GM19193 (cell line): ENCODE measurements around the gene RXYLT1.
A peak's percentile ranks its signal among the peaks of the same experiment; 100 is the strongest.

ENCODE experiments used
- POLR2A ChIP-seq: IDR thresholded peaks from 4 replicates; pipeline ENCODE4 v1.6.1; 2011; ENCODE audit not compliant: insufficient read depth, insufficient read length; ENCODE audit errors: extremely low read depth

RXYLT1 gene, protein sequence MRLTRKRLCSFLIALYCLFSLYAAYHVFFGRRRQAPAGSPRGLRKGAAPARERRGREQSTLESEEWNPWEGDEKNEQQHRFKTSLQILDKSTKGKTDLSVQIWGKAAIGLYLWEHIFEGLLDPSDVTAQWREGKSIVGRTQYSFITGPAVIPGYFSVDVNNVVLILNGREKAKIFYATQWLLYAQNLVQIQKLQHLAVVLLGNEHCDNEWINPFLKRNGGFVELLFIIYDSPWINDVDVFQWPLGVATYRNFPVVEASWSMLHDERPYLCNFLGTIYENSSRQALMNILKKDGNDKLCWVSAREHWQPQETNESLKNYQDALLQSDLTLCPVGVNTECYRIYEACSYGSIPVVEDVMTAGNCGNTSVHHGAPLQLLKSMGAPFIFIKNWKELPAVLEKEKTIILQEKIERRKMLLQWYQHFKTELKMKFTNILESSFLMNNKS

DNA sequence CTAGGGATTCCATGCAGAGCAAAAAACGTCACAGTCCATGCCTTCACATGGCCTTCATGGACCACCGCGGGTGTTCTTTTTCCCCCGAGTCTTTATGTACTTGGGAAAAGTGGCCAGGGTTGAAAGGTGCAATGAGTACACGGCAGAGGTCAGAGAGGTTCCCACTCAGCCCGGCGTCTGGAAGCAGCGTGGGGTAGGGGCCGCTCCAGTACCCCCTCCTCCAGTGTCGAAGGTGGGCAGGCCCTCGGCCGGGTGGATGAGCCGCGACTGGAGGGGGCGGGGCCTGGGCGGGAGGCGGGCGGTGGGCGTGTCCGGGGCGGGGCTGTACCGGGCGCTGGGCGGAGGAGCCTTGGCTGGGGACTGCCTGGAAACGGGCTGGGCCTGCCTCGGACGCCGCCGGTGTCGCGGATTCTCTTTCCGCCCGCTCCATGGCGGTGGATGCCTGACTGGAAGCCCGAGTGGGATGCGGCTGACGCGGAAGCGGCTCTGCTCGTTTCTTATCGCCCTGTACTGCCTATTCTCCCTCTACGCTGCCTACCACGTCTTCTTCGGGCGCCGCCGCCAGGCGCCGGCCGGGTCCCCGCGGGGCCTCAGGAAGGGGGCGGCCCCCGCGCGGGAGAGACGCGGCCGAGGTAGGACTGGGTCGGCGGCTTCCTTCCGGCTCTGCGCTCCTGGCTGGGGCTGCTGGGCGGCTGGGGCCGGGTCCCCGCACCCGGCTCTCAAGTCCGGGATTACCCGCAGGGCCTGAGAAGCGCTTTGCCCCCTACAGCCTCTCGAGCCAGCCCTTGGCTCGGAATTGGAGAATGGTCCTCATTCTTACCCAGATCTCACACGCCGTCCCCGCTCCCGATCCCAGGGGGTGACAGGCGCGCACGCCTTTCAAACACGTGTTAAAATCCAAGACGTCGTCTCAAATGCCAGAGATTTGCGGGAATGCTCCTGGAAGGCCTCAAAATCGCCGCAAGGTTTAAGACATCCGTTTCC, at the start of gene RXYLT1:
Gene RXYLT1 (plus strand): TSS at position 412 of the 984 bp plus-strand sequence. CDS start 52 bp downstream, at position 464.
- peak; percentile 96 for TF ChIP-seq POLR2A

DNA sequence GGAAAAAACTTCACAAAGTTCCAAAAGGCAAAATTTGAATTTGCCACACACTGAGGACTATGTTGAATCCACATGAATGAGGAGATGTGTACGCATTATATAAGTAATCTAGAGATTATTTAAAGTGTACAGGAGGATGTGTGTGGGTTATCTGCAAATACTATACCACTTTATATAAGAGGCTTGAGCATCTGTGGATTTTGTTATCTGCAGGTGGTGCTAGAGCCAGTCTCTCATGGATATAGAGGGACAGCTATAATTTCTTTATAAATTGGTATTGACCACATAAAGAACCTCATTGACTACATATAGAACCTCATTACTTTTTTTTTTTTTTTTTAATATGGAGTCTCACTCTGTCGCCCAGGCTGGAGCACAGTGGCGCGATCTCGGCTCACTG, 32.2 kb upstream of the RXYLT1 start:
- no peak for TF ChIP-seq POLR2A

DNA sequence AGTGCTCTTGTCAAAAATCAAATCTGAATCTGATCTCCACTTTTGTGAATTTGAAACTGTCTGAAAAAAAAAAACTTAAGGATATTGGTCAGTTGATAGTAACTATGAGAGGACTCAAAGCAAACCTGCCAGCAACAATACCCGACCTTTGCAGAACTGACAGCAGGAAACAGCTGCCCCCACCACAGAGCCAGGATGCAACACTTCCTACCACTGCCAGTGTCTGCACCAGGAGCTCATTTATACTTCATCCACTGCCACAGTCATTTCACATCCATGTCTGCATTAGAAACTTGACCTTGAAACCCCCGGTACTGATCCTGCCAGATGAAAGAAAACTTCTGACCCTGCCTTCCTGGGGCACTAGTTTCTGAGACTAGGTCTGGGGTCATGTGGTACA, 27.4 kb upstream of the RXYLT1 start:
- no peak for TF ChIP-seq POLR2A

DNA sequence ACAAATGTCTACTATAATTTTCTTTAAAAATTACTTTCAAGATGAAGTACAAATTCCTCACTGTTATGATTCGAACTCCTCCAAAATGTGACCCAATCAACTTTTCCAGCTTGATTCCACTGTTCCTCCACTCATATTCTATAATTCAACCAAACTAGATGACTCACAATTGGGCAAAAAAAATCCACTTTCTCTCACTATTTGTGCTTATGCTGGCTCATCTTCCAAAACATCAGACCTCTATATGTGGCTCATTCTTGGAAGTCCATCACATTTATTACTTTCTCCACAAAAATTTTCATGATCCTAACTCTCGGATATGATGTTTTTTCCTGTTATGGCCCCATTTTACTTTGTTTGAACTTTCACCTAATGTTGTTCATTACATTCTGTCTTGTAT, 26.9 kb upstream of the RXYLT1 start:
- no peak for TF ChIP-seq POLR2A

DNA sequence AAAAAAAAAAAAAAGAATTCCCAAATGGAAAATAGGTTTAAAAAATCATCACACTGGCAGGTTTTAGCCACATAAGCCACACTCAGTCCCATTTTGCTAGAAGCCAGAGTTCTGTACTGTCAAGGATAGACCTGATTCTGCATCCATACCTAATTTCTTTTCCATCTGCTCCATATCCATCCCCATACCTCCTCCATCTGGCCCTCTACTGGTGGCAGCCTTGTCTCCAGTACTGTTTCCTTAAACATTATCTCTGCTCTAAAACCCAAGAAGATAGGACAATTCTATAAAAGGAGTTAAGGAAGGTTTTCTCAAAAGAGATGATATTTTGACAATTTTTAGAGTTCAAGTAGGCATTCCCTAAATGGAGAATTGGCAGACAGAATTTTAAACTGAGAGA, 26.0 kb upstream of the RXYLT1 start:
- TF ChIP-seq POLR2A, result no peak

DNA sequence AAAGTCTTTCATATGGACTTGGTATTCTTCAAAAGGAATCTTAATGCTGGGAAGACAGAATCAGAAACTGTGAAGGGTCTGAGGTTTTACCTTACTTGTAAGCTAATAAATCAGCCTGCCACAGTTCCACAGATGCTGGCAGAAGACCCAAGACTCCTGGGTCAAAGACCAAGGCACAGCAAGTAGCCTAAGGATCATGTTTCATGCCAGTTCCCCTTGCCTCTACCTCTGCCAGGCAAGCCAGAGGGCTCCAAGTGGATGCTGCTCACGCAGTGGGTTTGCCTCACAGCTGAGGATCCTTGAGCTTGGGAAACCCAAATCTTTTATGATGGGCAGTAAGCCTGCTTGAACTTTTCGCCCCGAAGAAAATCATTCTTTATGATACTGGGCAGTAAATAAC, 15.2 kb upstream of the RXYLT1 start:
- TF ChIP-seq POLR2A, result no peak

DNA sequence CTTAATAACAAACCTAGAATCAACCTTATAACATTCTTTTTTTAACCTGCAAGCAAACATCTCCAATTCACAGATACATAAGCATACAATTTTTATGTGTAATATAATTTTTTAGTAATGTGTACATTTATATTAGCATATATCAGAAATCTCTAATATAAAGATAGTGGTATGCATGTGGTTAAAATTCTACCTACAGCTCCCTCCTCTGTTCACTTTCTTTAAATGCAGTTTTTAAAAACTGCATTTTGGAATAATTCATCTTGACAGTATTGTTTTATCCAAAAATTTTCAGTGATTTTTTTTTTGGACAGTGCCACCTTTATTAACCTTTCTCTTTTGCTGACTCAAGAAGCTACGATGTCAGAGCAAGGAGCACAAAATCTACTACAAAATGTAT, 13.2 kb upstream of the RXYLT1 start:
- no peak for TF ChIP-seq POLR2A

DNA sequence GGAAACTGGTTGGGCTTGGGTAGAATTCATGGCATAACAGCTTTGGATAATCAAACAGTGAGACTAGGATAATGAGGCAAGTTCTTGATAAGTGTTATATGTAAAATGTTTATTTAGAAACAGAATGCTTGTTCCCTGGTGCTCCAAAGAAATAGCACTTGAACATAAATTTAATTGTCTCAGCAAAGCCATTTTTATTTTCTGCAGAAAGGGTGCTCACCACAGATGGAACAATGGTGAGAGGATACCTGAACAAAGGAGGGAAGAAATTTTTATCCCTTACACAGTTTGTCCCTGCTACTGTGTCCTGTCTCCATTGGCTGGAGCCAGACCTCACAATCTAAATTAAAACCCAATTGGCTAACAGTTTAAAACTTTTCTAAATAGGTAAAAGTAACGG, 9.3 kb upstream of the RXYLT1 start:
- no peak for TF ChIP-seq POLR2A

DNA sequence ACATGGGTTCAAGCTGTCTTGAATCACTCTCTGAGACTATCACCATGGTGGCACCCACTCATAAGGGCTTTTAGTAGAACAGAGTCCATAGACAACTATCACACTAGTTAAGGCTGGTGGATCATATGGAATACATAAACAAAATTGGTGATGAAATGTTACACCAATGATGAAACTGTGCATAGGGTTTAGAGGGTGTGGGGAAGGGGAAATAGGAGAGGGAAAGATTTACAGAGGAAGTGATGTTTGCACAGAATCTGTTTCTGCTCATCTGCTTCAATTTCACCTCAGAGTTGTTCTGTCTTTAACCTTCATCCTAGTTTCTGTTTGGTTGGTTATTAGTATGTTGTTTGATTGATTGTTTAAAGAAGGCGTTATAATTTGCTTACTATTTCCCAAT, 2.4 kb upstream of the RXYLT1 start:
- no peak for TF ChIP-seq POLR2A

DNA sequence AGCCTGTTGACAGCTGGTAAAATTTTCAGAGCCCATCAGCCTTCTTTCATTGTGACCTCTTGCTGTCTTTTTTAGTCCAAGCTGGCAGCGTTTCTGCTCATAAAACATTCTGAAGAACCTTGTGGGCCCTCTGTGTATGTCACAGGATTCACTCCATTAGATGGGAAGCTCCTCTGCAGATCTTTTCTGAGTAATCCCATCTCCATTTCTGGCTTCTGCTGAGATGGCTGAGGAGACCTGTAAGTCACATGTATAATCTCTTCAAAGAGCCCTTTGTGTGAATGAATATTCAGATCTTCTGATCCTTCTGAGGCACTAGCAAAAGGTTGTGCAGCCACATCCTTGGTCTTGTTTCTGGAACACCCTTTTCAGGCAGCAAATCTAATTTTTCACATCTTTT, 2.8 kb downstream of the RXYLT1 start:
- no peak for TF ChIP-seq POLR2A

DNA sequence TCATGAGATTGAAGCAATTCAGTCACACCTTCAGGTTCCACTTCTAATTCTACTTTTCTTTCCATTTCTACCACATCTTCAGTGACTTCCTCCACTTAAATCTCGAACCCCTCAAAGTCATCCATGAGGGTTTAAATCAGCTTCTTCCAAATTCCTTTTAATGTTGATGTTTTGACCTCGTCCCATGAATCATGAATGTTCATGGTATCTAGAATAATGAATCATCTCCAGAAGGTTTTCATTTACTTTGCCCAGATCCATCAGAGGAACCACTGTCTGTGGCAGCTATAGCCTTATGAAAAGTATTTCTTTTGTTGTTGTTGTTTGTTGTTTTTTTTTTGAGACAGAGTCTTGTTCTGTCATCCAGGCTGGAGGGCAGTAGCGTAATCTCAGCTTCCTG, 7.6 kb downstream of the RXYLT1 start:
- no peak for TF ChIP-seq POLR2A

DNA sequence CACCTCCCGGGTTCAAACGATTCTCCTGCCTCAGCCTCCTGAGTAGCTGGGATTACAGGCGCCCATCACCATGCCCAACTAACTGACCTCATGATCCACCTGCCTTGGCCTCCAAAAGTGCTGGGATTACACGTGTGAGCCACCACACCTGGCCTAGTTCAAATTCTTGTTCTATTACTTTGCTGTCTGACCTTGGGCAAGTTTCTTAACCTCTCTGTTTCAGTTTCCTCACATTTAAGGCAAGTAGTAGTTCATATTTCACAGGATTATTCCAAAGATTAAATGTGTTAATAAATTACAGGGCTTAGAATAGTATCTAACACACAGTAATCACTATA, 10.9 kb downstream of the RXYLT1 start:
- no peak for TF ChIP-seq POLR2A

DNA sequence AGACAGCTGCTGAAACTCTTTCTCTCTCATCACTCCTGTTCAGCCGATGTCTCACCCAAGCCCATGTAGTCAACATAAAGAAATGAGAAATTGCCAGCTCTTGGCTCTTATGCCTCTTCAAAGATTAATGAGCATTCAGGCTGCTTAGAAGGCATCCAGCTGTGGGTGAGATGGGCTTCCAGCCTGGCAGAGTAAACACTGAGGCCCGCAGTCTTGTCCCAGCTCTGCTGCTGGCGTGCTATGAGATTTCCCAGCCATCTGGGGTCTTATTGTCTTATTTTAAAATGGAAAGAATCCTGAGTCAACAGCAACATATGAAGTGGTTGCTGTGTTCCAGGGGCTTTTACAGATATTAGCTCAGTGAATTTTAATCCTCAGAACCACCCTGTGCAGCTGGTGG, 12.6 kb downstream of the RXYLT1 start:
- TF ChIP-seq POLR2A, result no peak

DNA sequence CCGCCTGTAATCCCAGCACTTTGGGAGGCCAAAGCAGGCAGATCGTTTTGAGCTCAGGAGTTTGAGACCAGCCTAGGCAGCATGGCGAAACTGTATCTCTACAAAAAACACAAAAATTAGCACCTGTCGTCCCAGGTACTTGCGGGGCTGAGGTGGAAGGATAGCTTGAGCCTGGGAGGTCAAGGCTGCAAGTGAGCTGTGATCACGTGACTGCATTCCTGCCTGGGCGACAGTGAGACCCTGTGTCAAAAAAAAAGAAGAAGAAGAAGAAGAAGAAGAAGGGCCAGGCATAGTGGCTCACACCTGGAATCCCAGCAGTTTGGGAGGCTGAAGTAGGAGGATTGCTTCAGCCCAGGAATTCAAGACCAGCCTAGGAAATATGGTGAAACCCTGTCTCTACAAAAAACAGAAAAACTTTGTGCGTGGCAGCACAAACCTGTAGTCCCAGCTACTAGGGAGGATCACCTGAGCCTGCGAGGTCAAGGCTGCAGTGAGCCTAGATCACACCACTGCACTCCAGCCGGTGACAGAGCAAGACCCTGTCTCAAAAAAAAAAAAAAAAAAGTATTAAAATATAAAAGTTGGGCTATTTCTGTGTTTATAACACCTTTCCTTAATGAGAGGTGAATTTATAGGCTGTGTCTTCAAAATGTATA, 15.5 kb downstream of the RXYLT1 start:
- TF ChIP-seq POLR2A, result no peak

DNA sequence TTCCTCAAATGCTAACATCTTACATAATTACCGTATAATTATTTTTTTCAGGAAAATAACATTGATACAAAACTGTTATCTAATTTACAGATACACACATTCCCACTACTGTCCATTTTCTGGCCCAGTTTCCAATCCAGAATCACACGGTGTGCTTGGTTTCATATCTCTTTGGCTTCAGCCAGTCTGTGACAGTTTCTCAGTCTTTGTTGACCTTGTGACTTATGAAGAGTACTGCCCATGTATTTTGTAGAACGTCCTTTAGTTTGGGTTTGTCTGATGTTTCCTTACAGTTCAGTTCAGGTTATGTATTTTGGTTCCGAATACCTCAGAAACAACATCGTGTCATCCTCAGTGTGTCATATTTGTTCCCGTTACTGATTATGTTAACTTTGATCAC, 16.2 kb downstream of the RXYLT1 start:
- TF ChIP-seq POLR2A, result no peak
